Measurements from ENCODE around the gene LMBR1L. TPM values are rescaled to one million over a fixed set of nuclear protein-coding genes. Genes with fewer than 3 reads are reported as not detected.

Gene LMBR1L
- total RNA-seq (2013; cell fraction: nucleolus; rRNA removed) = 127 and 140 TPM in 2 replicates
- 19.8 and 22.0 TPM in 2 replicates for total RNA-seq (2014; rRNA removed)
- total RNA-seq (2014; rRNA removed; fragmentation: Illumina TruSeq; extraction: Trizol) = 11.8 and 13.5 TPM in 2 replicates
- 22.1 and 24.9 TPM in 2 replicates for total RNA-seq (2021)
- 21.9 TPM for polyA plus RNA-seq (2011; ENCODE audit: low read depth)
- 34.2 and 42.6 TPM in 2 replicates for polyA plus RNA-seq (2011; rRNA removed)
- polyA plus RNA-seq (2011; cell fraction: cytosol; rRNA removed) = 31.5 and 44.0 TPM in 2 replicates
- 202 and 308 TPM in 2 replicates for polyA plus RNA-seq (2011; cell fraction: nucleus; rRNA removed)
- 41.1 and 42.3 TPM in 2 replicates for polyA plus RNA-seq (2012)
- 23.2 and 25.9 TPM in 2 replicates for polyA plus RNA-seq (2014; fragmentation: Illumina TruSeq; extraction: Trizol)
- polyA plus RNA-seq (2014; fragmentation: Nextera tagmentation; extraction: Ambion mirVana) = 1 to 10 TPM; 2.1 to 2.8 TPM
- polyA plus RNA-seq (2014; rRNA removed) = 22.4 and 24.7 TPM in 2 replicates
- 10 to 100 TPM; 18.0 to 20.3 TPM for polyA plus RNA-seq (2016; fragmentation: Nextera tagmentation; extraction: Ambion mirVana)
- polyA minus RNA-seq (2011; rRNA and poly(A)+ RNA removed) = 43.9 and 52.4 TPM in 2 replicates
- polyA minus RNA-seq (2011; cell fraction: cytosol; rRNA and poly(A)+ RNA removed) = 14.8 and 18.7 TPM in 2 replicates
- 60.1 and 63.5 TPM in 2 replicates for polyA minus RNA-seq (2011; cell fraction: nucleus; rRNA and poly(A)+ RNA removed)
- percentile 80 among the genes with signal in this experiment for Bru-seq, nascent RNA
- percentile 82 among the genes with signal in this experiment for BruChase-seq, experiment 1, labeled RNA remaining after a 6-hour chase
- BruChase-seq, experiment 2, labeled RNA remaining after a 2-hour chase = percentile 85 among the genes with signal in this experiment
- long read RNA-seq, experiment 1, partial matches to known transcripts = 1 of 3 reads
- long read RNA-seq, experiment 1, other reads (novel, unspliced or antisense) = 1 of 3 reads
- long read RNA-seq, experiment 2, transcript LMBR1L-201 (17 exons, 2,934 nt) = major isoform, 7 of 15 reads
- long read RNA-seq, experiment 2, partial matches to known transcripts = 1 of 15 reads
- long read RNA-seq, experiment 2, other reads (novel, unspliced or antisense) = 7 of 15 reads

- peak within 1 kb of the TSS; percentile 97 for H3K4me2 ChIP-seq (ENCODE audit: control insufficient read depth, insufficient read depth)
- in situ Hi-C loops (cut with MboI) = no loop called here
- H2AFZ ChIP-seq (ENCODE audit: control insufficient read depth, low read depth, low read length) = peak within 1 kb of the TSS; percentile 98
- FAIRE-seq (peak; percentile 100), ATAC-seq (peak; percentile 98), DNase-seq (ENCODE audit: low read depth, low spot score) (peak; percentile 93)
- H3K27me3 ChIP-seq (replicated peaks in 1 of 2; ENCODE audit: control insufficient read depth in 2 of 2, insufficient read depth in 2 of 2, low read length in 1 of 2) = no peaks in the 10 kb centered on the region
- intact Hi-C loops (cut with micrococcal nuclease; ENCODE audit: unreplicated experiment) = loop anchor here (1.0 to 5.0 kb wide), 2 partner anchors 20 to 48 kb away; partner anchors contain the start of gene KMT2D
- RAD21 ChIA-PET (ENCODE audit: unreplicated experiment) = interaction anchor here (1.0 to 3.5 kb wide), 8 partner anchors 20 to 141 kb away, joined by 3 to 18 read pairs (median 5); partner anchors contain the start of genes DDN and TUBA1B
- CTCF ChIA-PET = interaction anchor here (0.7 to 10.9 kb wide), 15 partner anchors 10 to 257 kb away, joined by 3 to 118 read pairs (median 5); partner anchors contain the start of genes DHH and TUBA1B
- no TSS peak for BruUV-seq (replicated peaks)
- H3K27ac ChIP-seq (ENCODE audit: control insufficient read depth, insufficient read depth) = peak within 1 kb of the TSS; percentile 70
- POLR2A ChIA-PET = interaction anchor here (0.5 to 3.5 kb wide), 14 partner anchors 11 to 208 kb away, joined by 3 to 48 read pairs (median 4); partner anchors contain the start of genes KMT2D, RHEBL1 and TUBA1B
- peak within 1 kb of the TSS; percentile 94 for H3K9ac ChIP-seq (ENCODE audit: control insufficient read depth, insufficient read depth, low read length)
- peaks cover 9% of the 10 kb centered on the region for H3K79me2 ChIP-seq (ENCODE audit: control insufficient read depth, insufficient read depth, low read length)
- H3K9me3 ChIP-seq (replicated peaks; ENCODE audit: control insufficient read depth, insufficient read depth, low read length) = no peaks in the 10 kb centered on the region
- peaks cover 9% of the 10 kb centered on the region for H3K4me1 ChIP-seq (ENCODE audit: control insufficient read depth, insufficient read depth, low read length)
- H3K4me3 ChIP-seq = peak within 1 kb of the TSS; percentile 87
- H4K20me1 ChIP-seq (ENCODE audit: control insufficient read depth, insufficient read depth) = no peaks in the 10 kb centered on the region
- WGBS (ENCODE audit: insufficient coverage, insufficient replicate concordance, low lambda C conversion rate, missing lambda C conversion rate) = 1% methylated on average over 43 of the region's 43 CpGs
- SMC1A ChIA-PET (ENCODE audit: uncharacterized antibody, unreplicated experiment) = interaction anchor here (0.5 to 3.0 kb wide), 13 partner anchors 11 to 258 kb away, joined by 3 to 15 read pairs (median 4); partner anchors contain the start of genes DDX23 and TUBA1B
- H3K36me3 ChIP-seq (ENCODE audit: control insufficient read depth in 2 of 2, insufficient read depth in 2 of 2, low read length in 1 of 2) = peaks cover 0 to under 1% of the 10 kb centered on the region in 2 experiments; a peak in 1 of 4 replicates
- TF ChIP-seq ZNF622 (IDR thresholded peaks at IDR 0.05) = no peak
- no peak for TF ChIP-seq SUPT20H (IDR thresholded peaks at IDR 0.05; ENCODE audit: borderline replicate concordance, control insufficient read depth, low read depth, low read length)
- TF ChIP-seq NFXL1 (IDR thresholded peaks at IDR 0.05; ENCODE audit: borderline replicate concordance) = no peak
- no peak for TF ChIP-seq ZNF217 (IDR thresholded peaks at IDR 0.05)
- TF ChIP-seq IKZF2 (IDR thresholded peaks at IDR 0.05) = peak in 1 of 2 experiments; percentile 22; a peak in 1 of 4 replicates
- TF ChIP-seq BMI1 (IDR thresholded peaks at IDR 0.05; ENCODE audit: borderline replicate concordance) = no peak
- peak; percentile 61 for TF ChIP-seq FOS (IDR thresholded peaks at IDR 0.05; ENCODE audit: borderline replicate concordance, extremely low read depth, insufficient read length)
- no peak for TF ChIP-seq FOXM1 (IDR thresholded peaks at IDR 0.05; ENCODE audit: low read depth, low read length)
- TF ChIP-seq RCOR1 (conservative IDR thresholded peaks at IDR 0.05; ENCODE audit: low read depth, low read length) = no peak
- TF ChIP-seq FOXK2 (IDR thresholded peaks at IDR 0.05) = no peak
- TF ChIP-seq RELA (IDR thresholded peaks at IDR 0.05; ENCODE audit: borderline replicate concordance, partially characterized antibody) = no peak
- peak; percentile 45 for TF ChIP-seq NFYA (IDR thresholded peaks at IDR 0.05; ENCODE audit: borderline replicate concordance, low read depth, low read length)
- peak; percentile 29; the same call in 1 of the 2 replicates for TF ChIP-seq IKZF1 (conservative IDR thresholded peaks at IDR 0.05)
- TF ChIP-seq SMAD1 (IDR thresholded peaks at IDR 0.05; ENCODE audit: low read depth, partially characterized antibody) = no peak
- no peak for TF ChIP-seq ZBTB4 (CRISPR knock-in tag; IDR thresholded peaks at IDR 0.05)
Measured at GRCh38 chr12:49110464-49111155, at the start of gene LMBR1L. TSS of gene LMBR1L (minus strand) at chr12:49110847. CDS start at chr12:49110555, 292 bp downstream.

Data from GM12878 (cell line).